ENCODE measurements around the gene OXSM. TPM values are rescaled to one million over a fixed set of nuclear protein-coding genes. Genes with fewer than 3 reads are reported as not detected.

The OXSM gene
- 13.7 TPM for total RNA-seq

DNA sequence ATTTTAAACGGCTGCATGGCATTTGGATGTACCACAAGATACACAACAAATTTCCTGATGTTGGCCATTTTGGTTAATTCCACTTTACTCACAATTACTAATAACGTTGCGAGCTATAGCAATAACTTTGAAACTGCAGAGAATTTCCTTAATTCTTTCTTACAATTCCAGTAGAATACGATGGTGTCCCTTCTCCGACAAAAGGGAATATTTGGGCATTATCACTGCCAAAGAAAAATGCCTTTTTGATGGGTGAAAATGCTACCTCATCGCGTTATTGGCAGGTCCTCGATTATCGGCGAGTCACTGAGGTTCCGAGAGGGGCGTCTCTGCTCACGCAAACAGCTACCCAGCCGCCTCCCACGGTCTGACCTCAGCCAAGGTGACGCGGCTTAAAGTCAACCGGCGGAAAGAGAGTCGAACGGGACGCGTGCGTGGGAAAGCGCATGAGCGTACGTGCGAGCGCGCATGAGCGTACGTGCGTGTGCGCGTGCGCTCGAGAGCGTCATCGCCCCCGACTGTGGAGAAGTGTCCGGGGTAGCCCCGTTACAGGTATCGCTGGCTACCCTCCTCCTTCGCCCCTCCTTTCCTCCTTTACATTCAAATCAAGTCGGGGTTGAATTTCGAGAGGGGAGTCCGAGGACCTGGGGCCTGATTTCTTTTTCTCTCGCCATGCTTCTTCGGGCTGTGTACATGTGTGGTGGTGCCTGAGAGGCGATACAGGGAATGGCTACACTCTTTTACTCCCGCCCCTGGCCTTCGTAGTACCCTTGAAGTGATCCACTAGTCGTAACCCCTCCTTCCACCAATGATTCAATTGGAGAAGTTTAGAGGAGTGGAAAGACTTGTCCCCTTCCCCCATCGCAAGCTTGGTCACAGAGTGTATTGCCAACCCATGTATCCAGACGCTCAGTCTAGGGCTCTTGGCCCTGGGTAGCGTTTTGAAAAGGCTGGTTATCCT lies at the start of gene OXSM:
OXSM (plus strand) TSS at position 495 of the 961 bp plus-strand sequence. CDS start 931 bp downstream, outside the sequence.

DNA sequence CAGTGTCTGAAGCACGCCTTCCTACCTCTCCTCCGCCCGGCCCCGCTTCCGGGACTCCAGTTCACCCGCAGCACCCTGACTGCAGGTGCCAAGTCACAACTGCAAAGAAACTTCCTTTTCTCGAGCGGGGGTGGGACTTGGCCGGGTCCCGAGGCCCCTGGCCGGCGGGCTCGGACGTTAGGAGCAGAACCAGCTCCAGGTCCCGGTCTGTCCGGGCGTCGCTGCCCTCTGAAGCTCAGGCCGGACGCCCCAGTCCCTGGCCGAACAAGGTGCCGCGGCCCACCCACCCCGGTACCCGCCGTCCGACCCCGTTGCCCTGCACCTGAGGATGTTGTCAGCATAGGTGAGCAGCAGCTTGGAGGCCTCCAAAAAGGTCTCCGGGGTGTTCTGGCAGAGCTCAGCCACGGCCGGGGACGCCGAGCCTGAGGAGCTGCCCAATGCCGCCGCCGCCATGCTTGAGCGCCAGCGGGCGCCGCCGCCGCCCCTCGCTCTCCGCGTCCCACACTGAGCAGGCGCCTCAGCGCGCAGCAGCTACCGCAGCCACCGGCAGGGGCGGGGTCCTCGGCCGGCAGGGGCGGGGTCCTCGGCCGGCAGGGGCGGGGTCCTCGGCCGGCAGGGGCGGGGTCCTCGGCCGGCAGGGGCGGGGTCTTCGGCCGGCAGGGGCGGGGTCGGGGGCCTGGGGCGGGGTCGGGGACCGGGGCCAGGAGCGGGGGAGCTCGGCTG lies 6.8 kb upstream of the OXSM start, which contains the start of gene NGLY1:
NGLY1 (minus strand) TSS at position 506 of the 723 bp plus-strand sequence; CDS start at position 453, 53 bp downstream.

Other genes starting within 250 kb of the OXSM start
- gene TOP2B, start 125.2 kb upstream of the OXSM start, total RNA-seq: 144 TPM
- 35.3 TPM for gene NGLY1, start 6.6 kb upstream of the OXSM start, total RNA-seq

Data from metanephros (tissue), 1 donor.